Stomach smooth muscle (tissue), 2 donors: ENCODE data around the gene SKAP1.
"Not testable (repeated sequence)": the region's sequence is repeated elsewhere in the genome, so short reads cannot be mapped to it uniquely, and the experiment has no call there.

Source experiments
- H3K27ac ChIP-seq: one replicate; pipeline ENCODE4 v1.7.0; 2013; ENCODE audit warnings: mild to moderate bottlenecking, low read length, inconsistent platforms
- H3K27me3 ChIP-seq, 2 donors: one replicate each; pipeline ENCODE4 v1.7.0; 2013; ENCODE audit warnings: low read length in 2 of 2; ENCODE audit not compliant: insufficient read depth in 2 of 2, control insufficient read depth in 1 of 2
- H3K36me3 ChIP-seq, 2 donors: one replicate each; pipeline ENCODE4 v1.7.0; 2013; ENCODE audit warnings: low read length in 2 of 2; ENCODE audit not compliant: control insufficient read depth in 2 of 2, insufficient read depth in 2 of 2
- H3K4me1 ChIP-seq: one replicate; pipeline ENCODE4 v1.7.0; 2013; ENCODE audit warnings: low read length; ENCODE audit not compliant: control insufficient read depth, insufficient read depth
- H3K4me3 ChIP-seq, 2 donors: one replicate each; pipeline ENCODE4 v1.7.0; 2013; ENCODE audit warnings: low read length in 2 of 2
- H3K9ac ChIP-seq, 2 donors: one replicate each; pipeline ENCODE4 v1.7.0; 2013; ENCODE audit warnings: low read length in 2 of 2, mild to moderate bottlenecking in 1 of 2
- H3K9me3 ChIP-seq, 2 donors: one replicate each; pipeline ENCODE4 v1.7.0; 2013; ENCODE audit warnings: low read length in 2 of 2; ENCODE audit not compliant: control insufficient read depth in 2 of 2
- donor health status: healthy.
- donor health status: Pancreatic carcinoma.

SKAP1 gene

DNA sequence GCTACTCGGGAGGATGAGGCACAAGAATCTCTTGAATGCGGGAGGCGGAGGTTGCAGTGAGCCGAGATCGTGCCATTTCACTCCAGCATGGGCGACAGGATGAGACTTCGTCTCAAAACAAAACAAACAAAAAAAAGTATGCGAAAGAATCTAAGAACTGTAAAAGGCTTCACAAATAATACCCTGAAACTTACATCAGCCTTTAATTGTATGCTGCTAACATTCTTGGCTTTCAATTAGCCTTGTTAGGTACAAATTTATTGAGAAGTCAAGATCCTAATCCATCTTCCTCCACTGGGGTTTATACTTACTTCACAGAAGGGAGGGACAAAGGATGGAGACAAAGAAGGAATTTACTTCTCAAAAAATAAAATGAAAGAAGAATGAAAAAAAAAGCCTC is 239.1 kb downstream of the SKAP1 start:
- H3K27ac ChIP-seq = no peak overlapping the region
- peaks cover 6 to 8% of the 10 kb centered on the region in 2 donors for H3K27me3 ChIP-seq
- H3K9me3 ChIP-seq = no peaks in the 10 kb centered on the region
- H3K4me3 ChIP-seq = no peak overlapping the region
- no peaks in the 10 kb centered on the region for H3K4me1 ChIP-seq
- no peaks in the 10 kb centered on the region for H3K36me3 ChIP-seq
- no peak overlapping the region for H3K9ac ChIP-seq

DNA sequence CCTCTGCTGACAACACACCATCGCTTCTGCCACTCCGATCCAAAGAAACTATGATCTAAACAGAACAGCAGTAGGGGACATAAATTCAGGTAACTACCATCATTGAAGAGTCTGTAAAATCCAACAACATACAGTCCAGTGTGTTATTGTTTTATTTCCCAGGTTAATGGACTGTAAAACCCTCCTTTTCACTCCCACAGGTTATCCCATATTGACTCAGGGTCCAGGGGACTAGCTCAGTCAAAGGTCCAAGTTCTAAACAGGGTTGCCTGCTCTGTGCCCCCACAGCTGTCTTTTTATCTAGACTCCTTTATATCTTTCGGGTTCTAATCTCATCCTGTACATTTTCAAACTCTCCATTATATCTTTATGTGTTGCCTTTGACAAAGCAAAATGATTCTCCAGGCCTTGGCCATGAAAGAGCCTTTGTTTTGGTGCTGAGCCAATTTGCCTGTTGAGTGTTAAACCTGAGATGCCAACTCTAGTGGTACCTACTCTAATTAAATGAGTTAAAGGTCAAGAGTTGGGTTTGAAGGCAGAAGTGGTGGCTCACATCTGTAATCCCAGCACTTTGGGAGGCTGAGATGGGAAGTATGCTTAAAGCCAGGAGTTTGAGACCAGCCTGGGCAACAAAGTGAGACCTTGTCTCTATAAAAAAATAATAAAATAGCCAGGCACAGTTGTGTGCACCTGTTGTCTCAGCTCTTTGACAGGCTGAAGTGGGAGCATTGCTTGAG is 242.0 kb downstream of the SKAP1 start:
- Histone ChIP-seq H3K27ac (no peak overlapping the region), H3K4me1 (no peaks in the 10 kb centered on the region), H3K4me3 (no peak overlapping the region), H3K9ac (no peak overlapping the region), H3K36me3 (no peaks in the 10 kb centered on the region), H3K9me3 (no peaks in the 10 kb centered on the region), H3K27me3 (peaks cover 8 to 16% of the 10 kb centered on the region in 2 donors)

DNA sequence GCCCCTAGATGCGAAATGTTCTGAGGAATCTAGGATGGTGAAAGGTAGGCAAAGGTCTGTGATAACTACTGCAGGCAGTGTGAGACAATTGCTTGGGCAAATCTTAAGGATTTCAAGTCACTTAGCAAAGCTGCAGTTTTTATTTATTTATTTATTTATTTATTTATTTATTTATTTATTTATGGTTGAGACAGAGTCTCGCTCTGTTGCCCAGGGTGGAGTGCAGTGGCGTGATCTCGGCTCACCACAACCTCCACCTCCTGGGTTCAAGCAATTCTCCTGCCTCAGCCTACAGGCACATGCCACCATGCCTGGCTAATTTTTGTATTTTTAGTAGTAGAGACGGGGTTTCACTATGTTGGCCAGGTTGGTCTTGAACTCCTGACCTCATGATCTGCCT is 243.7 kb downstream of the SKAP1 start:
- H3K36me3 ChIP-seq, H3K4me1 ChIP-seq, H3K9ac ChIP-seq, H3K27ac ChIP-seq, H3K9me3 ChIP-seq, H3K4me3 ChIP-seq: not testable (repeated sequence)
- peaks cover 15 to 21% of the 10 kb centered on the region in 2 donors for H3K27me3 ChIP-seq

DNA sequence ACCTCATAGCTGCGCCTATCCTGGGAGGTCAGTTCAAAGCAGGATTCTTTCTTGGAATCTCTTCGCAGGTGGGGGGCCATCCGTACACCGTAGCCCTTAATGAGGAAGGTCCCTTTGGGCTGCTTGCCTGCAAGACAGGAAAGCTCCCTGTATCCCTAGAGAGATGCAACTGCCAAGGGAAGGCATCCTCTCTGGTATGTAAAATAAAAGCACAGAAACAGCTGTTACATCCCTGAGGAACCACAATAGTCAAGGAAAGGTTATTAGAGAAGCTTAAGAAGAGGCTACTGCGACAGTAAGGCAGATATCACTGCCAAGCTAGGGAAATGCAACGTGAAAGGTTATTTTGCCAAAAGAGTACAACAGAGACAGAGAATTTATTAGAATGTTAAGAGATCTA is 245.3 kb downstream of the SKAP1 start:
- Histone ChIP-seq H3K9ac (no peak overlapping the region), H3K27ac (no peak overlapping the region), H3K36me3 (no peaks in the 10 kb centered on the region), H3K27me3 (peaks cover 21% of the 10 kb centered on the region in 2 donors), H3K4me3 (no peak overlapping the region), H3K9me3 (no peaks in the 10 kb centered on the region), H3K4me1 (no peaks in the 10 kb centered on the region)

DNA sequence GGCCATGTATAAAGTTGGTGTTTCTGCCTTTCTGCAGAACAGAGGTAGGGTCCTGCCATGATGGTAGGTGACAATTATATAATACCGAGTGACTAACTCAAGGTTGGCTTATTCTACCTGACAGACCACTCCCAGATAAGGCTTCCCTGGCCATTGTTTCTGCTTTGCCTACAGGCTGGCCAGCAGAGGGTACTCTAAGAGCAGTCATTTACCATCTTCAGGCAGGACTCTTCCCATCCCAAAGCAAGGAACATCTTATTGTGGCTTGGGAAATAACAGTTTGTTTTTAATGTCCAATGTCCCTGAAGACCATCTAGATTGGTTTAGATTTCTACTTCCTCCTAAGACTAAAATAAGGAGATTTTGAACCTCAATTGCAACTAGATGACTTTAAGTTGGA is 248.4 kb downstream of the SKAP1 start:
- H3K4me1 ChIP-seq = no peaks in the 10 kb centered on the region
- H3K36me3 ChIP-seq = no peaks in the 10 kb centered on the region
- H3K27me3 ChIP-seq = peaks cover 19 to 21% of the 10 kb centered on the region in 2 donors
- no peak overlapping the region for H3K9ac ChIP-seq
- H3K9me3 ChIP-seq = no peaks in the 10 kb centered on the region
- H3K4me3 ChIP-seq = no peak overlapping the region
- H3K27ac ChIP-seq = no peak overlapping the region

DNA sequence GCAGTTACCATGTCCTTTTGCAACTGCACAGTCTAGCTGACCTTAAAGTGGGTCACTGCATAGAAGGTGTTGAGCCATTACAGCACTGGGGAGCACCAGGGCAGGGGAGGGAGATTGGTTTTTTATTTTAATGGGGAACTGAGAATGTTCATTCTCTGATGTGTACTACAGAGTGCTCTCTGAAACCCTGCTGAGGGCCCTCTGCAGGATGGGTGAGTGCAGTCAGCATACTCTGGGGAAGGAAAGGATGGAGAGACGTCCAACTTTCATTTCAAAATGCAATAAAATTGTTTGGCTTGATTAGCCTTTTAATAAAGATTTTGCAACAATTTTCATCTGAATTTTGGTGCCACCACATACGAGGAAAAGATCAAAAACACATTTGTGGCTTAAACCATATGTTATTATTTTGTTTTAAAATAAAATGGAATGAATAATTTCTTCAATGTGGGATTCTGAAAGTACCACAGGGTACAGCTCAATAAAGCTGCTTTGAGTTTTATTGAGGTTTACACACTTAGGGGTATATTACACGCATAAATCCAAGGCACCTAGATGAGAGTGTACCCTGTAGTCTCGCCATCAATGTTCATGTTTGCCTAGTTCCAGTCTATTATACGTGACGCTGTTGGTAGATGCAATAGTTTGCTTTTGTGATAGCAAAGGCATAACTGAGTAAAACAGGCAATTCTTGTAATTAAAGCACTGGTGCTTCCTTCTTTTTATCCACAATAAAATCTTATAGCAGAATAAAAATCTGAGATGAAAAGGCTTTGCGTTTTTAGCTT is 249.0 kb downstream of the SKAP1 start:
- Histone ChIP-seq H3K4me3 (no peak overlapping the region), H3K9me3 (no peaks in the 10 kb centered on the region), H3K27me3 (peaks cover 19 to 21% of the 10 kb centered on the region in 2 donors), H3K27ac (no peak overlapping the region), H3K36me3 (no peaks in the 10 kb centered on the region), H3K9ac (no peak overlapping the region), H3K4me1 (no peaks in the 10 kb centered on the region)

DNA sequence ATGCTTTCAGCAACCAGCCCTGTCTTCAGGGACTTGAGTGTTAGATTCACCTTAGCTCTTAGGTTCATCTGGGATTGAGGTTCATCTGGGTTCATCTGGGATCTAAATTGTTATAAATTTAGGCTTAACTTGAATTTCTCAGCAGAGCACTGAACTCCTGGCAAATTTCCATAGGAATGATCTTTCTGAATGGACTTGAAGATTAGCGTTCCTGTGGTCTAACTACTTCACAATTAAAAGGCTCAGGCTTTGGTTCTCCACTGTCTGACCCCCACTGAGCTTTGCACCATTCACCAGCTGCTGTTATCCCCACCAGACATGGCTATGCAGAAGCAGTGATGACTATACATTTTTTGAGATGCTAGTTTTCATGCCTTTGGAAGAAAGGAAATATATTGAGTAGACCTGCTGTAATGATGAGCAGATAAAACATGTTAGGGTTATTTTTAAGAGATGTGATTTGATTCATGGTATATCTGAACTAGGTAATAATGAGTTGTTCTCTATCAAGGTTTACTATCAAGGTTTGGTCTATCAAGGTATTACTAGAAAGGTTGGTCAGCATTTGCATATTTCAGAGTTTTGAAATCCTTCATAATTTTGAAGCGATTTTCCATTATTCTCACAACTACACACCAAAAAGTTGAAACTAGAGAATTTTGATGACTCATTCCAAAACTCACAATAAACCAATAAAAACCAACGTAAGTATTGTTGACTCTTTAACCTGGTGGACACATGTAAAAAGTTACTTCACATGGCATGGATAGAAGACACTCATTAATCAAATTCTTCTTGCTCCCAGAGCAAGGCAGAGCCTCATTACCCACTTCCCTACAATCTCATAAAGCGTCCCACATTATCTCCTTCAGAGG is 250.7 kb downstream of the SKAP1 start:
- Histone ChIP-seq H3K9ac (no peak overlapping the region), H3K36me3 (no peaks in the 10 kb centered on the region), H3K27ac (no peak overlapping the region), H3K4me1 (no peaks in the 10 kb centered on the region), H3K9me3 (no peaks in the 10 kb centered on the region), H3K4me3 (no peak overlapping the region), H3K27me3 (peaks cover 12 to 16% of the 10 kb centered on the region in 2 donors)

DNA sequence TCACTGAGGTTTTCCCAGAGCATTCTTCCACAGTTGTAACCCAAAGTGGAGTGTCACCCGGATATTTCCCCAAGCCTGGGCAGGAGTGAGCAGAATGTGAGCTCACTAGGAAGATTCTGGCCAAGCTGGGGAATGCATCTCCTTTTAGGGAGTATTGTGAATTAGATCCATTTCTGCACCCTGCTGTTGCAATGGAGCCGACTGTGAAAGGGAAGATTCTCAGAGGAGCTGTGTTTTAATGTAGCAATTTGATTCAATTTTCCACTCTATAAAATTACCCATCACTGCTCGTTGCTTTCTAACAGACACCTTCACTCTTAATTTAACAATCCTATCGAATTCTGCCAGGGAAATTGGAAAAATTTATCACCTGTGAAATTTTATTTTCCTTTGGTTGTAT is 251.7 kb downstream of the SKAP1 start:
- Histone ChIP-seq H3K27me3 (peaks cover 12 to 19% of the 10 kb centered on the region in 2 donors), H3K4me1 (no peaks in the 10 kb centered on the region), H3K9me3 (no peaks in the 10 kb centered on the region), H3K4me3 (no peak overlapping the region), H3K27ac (no peak overlapping the region), H3K36me3 (no peaks in the 10 kb centered on the region), H3K9ac (no peak overlapping the region)

DNA sequence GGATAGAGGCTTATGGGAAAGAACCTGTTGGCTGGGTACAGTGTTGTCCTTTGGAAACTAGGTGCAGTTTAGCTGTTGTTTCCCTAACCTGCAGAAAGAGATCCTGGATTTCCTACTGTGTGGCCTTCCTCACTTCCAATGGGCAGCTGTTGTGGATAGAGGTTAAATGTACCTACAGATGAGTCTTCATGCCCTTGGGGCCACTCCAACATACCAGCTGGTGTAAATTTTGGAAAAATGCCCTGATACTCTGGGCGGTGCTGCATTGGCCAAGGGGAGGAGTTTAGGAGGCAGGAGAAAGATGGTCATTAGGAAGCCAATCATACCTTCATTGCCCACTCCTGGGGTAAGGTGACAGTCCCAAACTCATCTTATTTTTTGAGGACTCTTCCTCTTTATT is 252.2 kb downstream of the SKAP1 start:
- no peaks in the 10 kb centered on the region for H3K36me3 ChIP-seq
- peaks cover 8 to 18% of the 10 kb centered on the region in 2 donors for H3K27me3 ChIP-seq
- H3K9ac ChIP-seq = no peak overlapping the region
- no peaks in the 10 kb centered on the region for H3K9me3 ChIP-seq
- H3K4me1 ChIP-seq = no peaks in the 10 kb centered on the region
- H3K4me3 ChIP-seq = no peak overlapping the region
- no peak overlapping the region for H3K27ac ChIP-seq

DNA sequence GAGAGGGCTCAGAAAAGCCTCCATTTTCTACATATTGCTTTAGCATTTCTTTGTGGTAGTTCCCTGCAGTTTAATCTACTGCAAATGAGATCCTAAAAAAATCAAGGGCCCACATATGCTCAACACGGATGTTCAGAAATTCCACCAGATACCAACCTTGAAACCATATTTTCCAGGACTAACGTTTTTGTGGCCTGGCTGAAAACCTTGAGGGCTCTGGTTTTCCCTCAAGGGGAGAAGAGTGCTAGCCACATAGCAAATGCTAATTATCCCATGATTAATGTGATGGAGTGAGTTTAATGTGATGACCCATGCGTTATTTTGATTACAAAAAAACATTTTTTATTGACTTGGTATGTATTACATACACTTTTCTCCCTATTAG is 253.6 kb downstream of the SKAP1 start:
- Histone ChIP-seq H3K4me1 (no peaks in the 10 kb centered on the region), H3K9ac (no peak overlapping the region), H3K27me3 (peaks cover 0 to 10% of the 10 kb centered on the region in 2 donors), H3K27ac (no peak overlapping the region), H3K36me3 (no peaks in the 10 kb centered on the region), H3K9me3 (no peaks in the 10 kb centered on the region), H3K4me3 (no peak overlapping the region)
